Stimulated activated naive CD8-positive, alpha-beta T cell treated with anti-CD3 and anti-CD28 coated beads, Interleukin-15, amount 100 ng/mL, for 72 hours (primary cell): ENCODE results near the gene PLK5.
"Not testable (repeated sequence)": the region's sequence is repeated elsewhere in the genome, so short reads cannot be mapped to it uniquely, and the experiment has no call there.

Experiments used
- ATAC-seq: fragments of 150-1000 bp; cut with Tn5 transposase; 2 replicates; pipeline ENCODE4 v1.10.0; 2021; ENCODE audit warnings: mild to moderate bottlenecking, moderate library complexity
- DNase-seq, 2 donors: peaks; one replicate each; pipeline ENCODE4 v3.0.0; 2021 to 2022
- H3K27ac Mint-ChIP-seq, 2 donors: one replicate each; pipeline ENCODE4 v1.8.0; 2022; ENCODE audit warnings: mild to moderate bottlenecking in 2 of 2, mixed read lengths in 2 of 2, moderate library complexity in 2 of 2
- H3K27me3 Mint-ChIP-seq: one replicate; pipeline ENCODE4 v1.8.0; 2022; ENCODE audit warnings: mixed read lengths
- H3K4me1 Mint-ChIP-seq: one replicate; pipeline ENCODE4 v1.8.0; 2022; ENCODE audit warnings: mild to moderate bottlenecking, mixed read lengths
- H3K4me3 Mint-ChIP-seq, 2 donors: one replicate each; pipeline ENCODE4 v1.8.0; 2022; ENCODE audit warnings: mild to moderate bottlenecking in 2 of 2, mixed read lengths in 2 of 2, moderate library complexity in 1 of 2
- H3K9me3 Mint-ChIP-seq, 2 donors: one replicate each; pipeline ENCODE4 v1.8.0; 2022; ENCODE audit warnings: mixed read lengths in 2 of 2

Gene PLK5

GRCh38 chr19:1499231-1499630 lies 24.6 kb upstream of the PLK5 start:
- H3K9me3 Mint-ChIP-seq, H3K4me3 Mint-ChIP-seq, ATAC-seq, H3K27ac Mint-ChIP-seq, DNase-seq: not testable (repeated sequence)
- H3K4me1 Mint-ChIP-seq = peaks cover 15% of the 10 kb centered on the region
- H3K27me3 Mint-ChIP-seq = peaks cover 20% of the 10 kb centered on the region

GRCh38 chr19:1501200-1501595 lies 22.7 kb upstream of the PLK5 start:
- Mint-ChIP-seq H3K27ac (no peak overlapping the region), H3K27me3 (peaks cover 36% of the 10 kb centered on the region)
- DNase-seq = no peak

GRCh38 chr19:1502433-1503088 lies 21.3 kb upstream of the PLK5 start:
- no peak for DNase-seq
- peak overlapping the region; percentile 38 to 71 for H3K4me3 Mint-ChIP-seq
- peak overlapping the region in 1 of 2 donors; percentile 48 for H3K27ac Mint-ChIP-seq
- H3K9me3 Mint-ChIP-seq = no peaks in the 10 kb centered on the region
- no peak for ATAC-seq
- H3K4me1 Mint-ChIP-seq = peaks cover 21% of the 10 kb centered on the region
- H3K27me3 Mint-ChIP-seq = peaks cover 36% of the 10 kb centered on the region

More at GRCh38 chr19:1501200-1501595, 22.7 kb upstream of the PLK5 start:
- peaks cover 15% of the 10 kb centered on the region for H3K4me1 Mint-ChIP-seq
- H3K9me3 Mint-ChIP-seq = no peaks in the 10 kb centered on the region
- no peak overlapping the region for H3K4me3 Mint-ChIP-seq
- no peak for ATAC-seq

- no peaks in the 10 kb centered on the region for H3K9me3 Mint-ChIP-seq
- peak; percentile 58 for ATAC-seq
- peaks cover 36% of the 10 kb centered on the region for H3K27me3 Mint-ChIP-seq
- DNase-seq = peak; percentile 74 to 80
- H3K4me3 Mint-ChIP-seq = peak overlapping the region; percentile 38 to 71
- H3K27ac Mint-ChIP-seq = peak overlapping the region in 1 of 2 donors; percentile 48
- H3K4me1 Mint-ChIP-seq = peaks cover 29% of the 10 kb centered on the region
These were observed 20.6 kb upstream of the PLK5 start for GRCh38 chr19:1503089-1503924.

GRCh38 chr19:1503925-1504773 lies 19.7 kb upstream of the PLK5 start:
- Mint-ChIP-seq H3K4me1 (peaks cover 35% of the 10 kb centered on the region), H3K9me3 (no peaks in the 10 kb centered on the region), H3K27ac (no peak overlapping the region), H3K27me3 (peaks cover 36% of the 10 kb centered on the region), H3K4me3 (no peak overlapping the region)
- no peak for ATAC-seq
- DNase-seq = no peak

- Mint-ChIP-seq H3K4me1 (peaks cover 39% of the 10 kb centered on the region), H3K9me3 (no peaks in the 10 kb centered on the region), H3K27ac (no peak overlapping the region), H3K27me3 (peaks cover 43% of the 10 kb centered on the region), H3K4me3 (no peak overlapping the region)
- ATAC-seq = no peak
- no peak for DNase-seq
These were observed 18.9 kb upstream of the PLK5 start for GRCh38 chr19:1505012-1505411.

GRCh38 chr19:1505991-1506881 lies 17.6 kb upstream of the PLK5 start:
- Mint-ChIP-seq H3K9me3 (no peaks in the 10 kb centered on the region), H3K4me1 (peaks cover 47% of the 10 kb centered on the region), H3K27ac (no peak overlapping the region), H3K27me3 (peaks cover 55% of the 10 kb centered on the region), H3K4me3 (no peak overlapping the region)
- ATAC-seq (no peak), DNase-seq (no peak)

GRCh38 chr19:1507192-1507660 lies 16.7 kb upstream of the PLK5 start:
- Mint-ChIP-seq H3K27me3 (peaks cover 63% of the 10 kb centered on the region), H3K9me3 (no peaks in the 10 kb centered on the region), H3K4me1 (peaks cover 51% of the 10 kb centered on the region), H3K27ac (no peak overlapping the region), H3K4me3 (no peak overlapping the region)
- ATAC-seq (no peak), DNase-seq (no peak)

GRCh38 chr19:1507763-1508506 lies 15.9 kb upstream of the PLK5 start:
- DNase-seq (peak; percentile 91 to 93), ATAC-seq (peak; percentile 90)
- peaks cover 56% of the 10 kb centered on the region for H3K27me3 Mint-ChIP-seq
- peak overlapping the region; percentile 64 to 93 for H3K27ac Mint-ChIP-seq
- peaks cover 52% of the 10 kb centered on the region for H3K4me1 Mint-ChIP-seq
- H3K4me3 Mint-ChIP-seq = peak overlapping the region; percentile 91 to 94
- no peaks in the 10 kb centered on the region for H3K9me3 Mint-ChIP-seq

GRCh38 chr19:1508507-1508856 lies 15.4 kb upstream of the PLK5 start:
- Mint-ChIP-seq H3K27ac (peak overlapping the region in 1 of 2 donors; percentile 54), H3K4me1 (peaks cover 47% of the 10 kb centered on the region), H3K4me3 (peak overlapping the region; percentile 91 to 94), H3K27me3 (peaks cover 50% of the 10 kb centered on the region), H3K9me3 (no peaks in the 10 kb centered on the region)
- DNase-seq (no peak), ATAC-seq (no peak)

- H3K27ac Mint-ChIP-seq = no peak overlapping the region
These were observed 14.1 kb upstream of the PLK5 start for GRCh38 chr19:1509602-1510441.

GRCh38 chr19:1510442-1510806 lies 13.5 kb upstream of the PLK5 start:
- DNase-seq (no peak), ATAC-seq (no peak)
- peaks cover 48% of the 10 kb centered on the region for H3K4me1 Mint-ChIP-seq
- no peak overlapping the region for H3K27ac Mint-ChIP-seq
- no peak overlapping the region for H3K4me3 Mint-ChIP-seq
- no peaks in the 10 kb centered on the region for H3K9me3 Mint-ChIP-seq
- peaks cover 50% of the 10 kb centered on the region for H3K27me3 Mint-ChIP-seq

More at GRCh38 chr19:1509602-1510441, 14.1 kb upstream of the PLK5 start:
- peaks cover 48% of the 10 kb centered on the region for H3K4me1 Mint-ChIP-seq
- DNase-seq = no peak
- H3K27me3 Mint-ChIP-seq = peaks cover 50% of the 10 kb centered on the region
- no peak overlapping the region for H3K4me3 Mint-ChIP-seq
- H3K9me3 Mint-ChIP-seq = no peaks in the 10 kb centered on the region
- ATAC-seq = no peak

GRCh38 chr19:1510807-1511206 lies 13.1 kb upstream of the PLK5 start:
- no peaks in the 10 kb centered on the region for H3K9me3 Mint-ChIP-seq
- H3K27ac Mint-ChIP-seq = no peak overlapping the region
- peaks cover 48% of the 10 kb centered on the region for H3K4me1 Mint-ChIP-seq
- H3K27me3 Mint-ChIP-seq = peaks cover 49% of the 10 kb centered on the region
- no peak for DNase-seq
- H3K4me3 Mint-ChIP-seq = no peak overlapping the region
- no peak for ATAC-seq
